ENCODE data around the gene AP1S1. TPM values are rescaled to one million over a fixed set of nuclear protein-coding genes. Genes with fewer than 3 reads are reported as not detected.
A peak's percentile ranks its signal among the peaks of the same experiment; 100 is the strongest.

AP1S1 gene
- total and polyA plus RNA-seq, 2 experiments from 2014 or later: 37.4 to 198 TPM

DNA sequence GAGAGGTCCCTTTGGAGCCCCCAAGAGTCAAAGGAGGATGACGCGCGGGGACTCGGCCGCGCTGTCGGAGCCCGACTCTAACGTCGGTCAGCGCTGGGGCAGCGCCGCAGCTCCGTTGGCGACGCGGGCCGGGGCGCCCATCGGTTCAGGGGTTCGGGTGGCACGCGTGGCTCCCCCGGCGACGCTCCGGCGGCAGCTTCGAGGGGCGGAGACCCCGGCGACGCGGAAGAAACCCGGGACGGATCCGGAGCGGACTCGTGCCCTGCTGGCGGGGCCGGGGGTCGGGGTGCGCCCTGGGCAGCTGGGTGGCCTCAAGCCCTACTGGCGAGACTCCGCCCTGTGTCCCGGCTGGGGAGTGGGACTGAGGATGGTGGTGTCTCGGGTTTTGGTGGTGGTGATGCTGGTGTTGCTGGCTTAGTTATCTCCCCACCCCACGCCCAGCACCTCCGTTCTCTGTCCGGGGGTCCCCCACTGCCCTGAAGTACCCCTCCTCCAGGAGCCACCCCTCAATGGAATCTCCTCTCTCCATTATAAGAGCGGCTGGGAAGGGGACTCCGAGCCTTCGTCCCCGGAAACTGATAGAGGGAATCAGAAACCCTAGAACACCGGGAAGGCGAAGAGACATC lies 26.0 kb downstream of the AP1S1 start, which contains the start of gene NAT16:
Gene NAT16 (minus strand): TSS at position 164 of the 626 bp plus-strand sequence. CDS start 5,486 bp downstream, outside the sequence.
- H3K27me3 ChIP-seq (replicated peaks; ENCODE audit: insufficient read depth): peaks cover 56% of the 10 kb centered on the region
- no peak within 1 kb of the TSS for H3K9ac ChIP-seq
- no peaks in the 10 kb centered on the region for H3K79me2 ChIP-seq (ENCODE audit: insufficient read depth)
- no peaks in the 10 kb centered on the region for H3K4me1 ChIP-seq (ENCODE audit: insufficient read depth)
- no peak within 1 kb of the TSS for H3K4me3 ChIP-seq
- 1 to 11% methylated on average over 27 to 35 of the region's 56 CpGs for WGBS, 2 experiments (ENCODE audit: low coverage in 1 of 2, low lambda C conversion rate in 2 of 2, missing lambda C conversion rate in 2 of 2)
- H3K9me2 ChIP-seq (ENCODE audit: insufficient read depth): no peaks in the 10 kb centered on the region
- no peaks in the 10 kb centered on the region for H3K9me3 ChIP-seq (ENCODE audit: low read depth)
- TF ChIP-seq EZH2phosphoT487 (IDR thresholded peaks at IDR 0.05; ENCODE audit: insufficient read depth, low read depth): 0 out of 2 replicates have a peak, but pooled peaks have one; percentile 25
- TF ChIP-seq EZH2 (IDR thresholded peaks at IDR 0.05; ENCODE audit: insufficient read depth, poor library complexity, severe bottlenecking): peak; percentile 63
- H3K27ac ChIP-seq: no peak within 1 kb of the TSS
- DNase-seq: no peak
- H3K36me3 ChIP-seq (ENCODE audit: low read depth): no peaks in the 10 kb centered on the region
- no peak within 1 kb of the TSS; the same call in 1 of the 2 replicates for H2AFZ ChIP-seq
- peak within 1 kb of the TSS; percentile 57 for H3K4me2 ChIP-seq (ENCODE audit: unreplicated experiment)
- peaks cover 9% of the 10 kb centered on the region; the same call in 1 of the 2 replicates for H3F3A ChIP-seq (ENCODE audit: insufficient read depth)
- H4K20me1 ChIP-seq (ENCODE audit: insufficient read depth): no peaks in the 10 kb centered on the region
- in situ Hi-C loops (cut with MboI): no loop called here

DNA sequence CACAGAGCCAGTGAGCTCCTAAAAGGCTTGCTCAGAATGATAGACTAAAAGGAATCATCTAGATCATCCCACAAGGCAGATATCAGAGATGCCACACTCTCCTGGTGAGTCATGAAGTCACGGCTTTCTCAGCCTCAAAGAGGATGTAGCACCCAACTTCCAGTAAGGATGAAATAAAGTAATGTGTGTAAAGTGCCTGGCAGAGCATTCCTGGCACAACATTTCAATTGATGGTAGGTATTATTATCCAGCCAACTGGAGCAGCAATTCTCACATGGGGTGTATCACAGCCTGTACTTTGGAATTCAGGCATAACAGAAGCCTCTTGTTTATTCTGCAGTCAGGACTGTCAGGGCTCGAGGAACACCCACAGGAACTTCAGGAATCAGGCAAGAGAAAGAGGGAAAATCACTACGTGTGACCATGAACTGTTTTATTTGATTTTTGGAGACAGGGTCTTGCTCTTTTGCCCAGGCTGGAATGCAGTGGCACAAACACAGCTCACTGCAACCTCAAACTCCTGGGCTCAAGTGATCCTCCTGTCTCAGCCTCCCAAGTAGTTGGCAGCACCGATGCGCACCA lies 31.1 kb downstream of the AP1S1 start:
- H3K79me2 ChIP-seq (ENCODE audit: insufficient read depth): no peaks in the 10 kb centered on the region
- in situ Hi-C loops (cut with MboI): no loop called here
- no peaks in the 10 kb centered on the region for H3K4me1 ChIP-seq (ENCODE audit: insufficient read depth)
- peaks cover 13% of the 10 kb centered on the region; the same call in 1 of the 2 replicates for H3F3A ChIP-seq (ENCODE audit: insufficient read depth)
- H3K9ac ChIP-seq: no peak overlapping the region
- no peaks in the 10 kb centered on the region for H3K9me3 ChIP-seq (ENCODE audit: low read depth)
- TF ChIP-seq EZH2 (IDR thresholded peaks at IDR 0.05; ENCODE audit: insufficient read depth, poor library complexity, severe bottlenecking) (no peak), EZH2phosphoT487 (IDR thresholded peaks at IDR 0.05; ENCODE audit: insufficient read depth, low read depth) (no peak)
- H3K4me3 ChIP-seq: no peak overlapping the region
- DNase-seq: peak; percentile 69
- WGBS, 2 experiments (ENCODE audit: low coverage in 1 of 2, low lambda C conversion rate in 2 of 2, missing lambda C conversion rate in 2 of 2): 36 to 39% methylated on average over 5 of the region's 5 CpGs
- no peaks in the 10 kb centered on the region for H4K20me1 ChIP-seq (ENCODE audit: insufficient read depth)
- no peak overlapping the region for H3K27ac ChIP-seq
- peaks cover 7% of the 10 kb centered on the region for H3K27me3 ChIP-seq (replicated peaks; ENCODE audit: insufficient read depth)
- H3K36me3 ChIP-seq (ENCODE audit: low read depth): no peaks in the 10 kb centered on the region
- H3K4me2 ChIP-seq (ENCODE audit: unreplicated experiment): no peak overlapping the region
- H2AFZ ChIP-seq: no peak overlapping the region
- no peaks in the 10 kb centered on the region for H3K9me2 ChIP-seq (ENCODE audit: insufficient read depth)

DNA sequence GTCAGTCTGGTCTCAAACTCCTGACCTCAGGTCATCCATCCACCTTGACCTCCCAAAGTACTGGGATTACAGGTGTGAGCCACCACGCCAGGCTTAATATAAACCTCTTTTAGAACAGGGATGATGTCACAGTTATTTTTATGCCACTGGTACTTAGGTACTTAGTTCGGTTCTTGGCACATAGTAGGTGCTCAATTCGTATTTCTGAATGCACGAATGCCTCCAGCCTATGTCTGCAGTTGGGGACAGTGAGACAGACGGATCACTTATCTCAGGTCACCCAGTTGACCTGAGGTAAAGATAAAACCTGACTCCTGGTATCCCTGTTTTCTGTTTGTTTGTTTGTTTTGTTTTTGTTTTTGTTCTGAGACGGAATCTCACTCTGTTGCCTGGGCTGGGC lies 31.9 kb downstream of the AP1S1 start:
- 62 to 70% methylated on average over 6 of the region's 6 CpGs for WGBS, 2 experiments (ENCODE audit: low coverage in 1 of 2, low lambda C conversion rate in 2 of 2, missing lambda C conversion rate in 2 of 2)
- no peaks in the 10 kb centered on the region for H3K9me3 ChIP-seq (ENCODE audit: low read depth)
- H3K4me3 ChIP-seq: no peak overlapping the region
- H3K9ac ChIP-seq: no peak overlapping the region
- H3K36me3 ChIP-seq (ENCODE audit: low read depth): no peaks in the 10 kb centered on the region
- no peaks in the 10 kb centered on the region for H3K9me2 ChIP-seq (ENCODE audit: insufficient read depth)
- peaks cover 13% of the 10 kb centered on the region; the same call in 1 of the 2 replicates for H3F3A ChIP-seq (ENCODE audit: insufficient read depth)
- H2AFZ ChIP-seq: no peak overlapping the region
- H3K27me3 ChIP-seq (replicated peaks; ENCODE audit: insufficient read depth): no peaks in the 10 kb centered on the region
- in situ Hi-C loops (cut with MboI): no loop called here
- H3K27ac ChIP-seq: no peak overlapping the region
- no peak for DNase-seq
- H4K20me1 ChIP-seq (ENCODE audit: insufficient read depth): no peaks in the 10 kb centered on the region
- no peak overlapping the region for H3K4me2 ChIP-seq (ENCODE audit: unreplicated experiment)
- H3K79me2 ChIP-seq (ENCODE audit: insufficient read depth): no peaks in the 10 kb centered on the region
- TF ChIP-seq EZH2 (IDR thresholded peaks at IDR 0.05; ENCODE audit: insufficient read depth, poor library complexity, severe bottlenecking) (no peak), EZH2phosphoT487 (IDR thresholded peaks at IDR 0.05; ENCODE audit: insufficient read depth, low read depth) (no peak)
- no peaks in the 10 kb centered on the region for H3K4me1 ChIP-seq (ENCODE audit: insufficient read depth)

DNA sequence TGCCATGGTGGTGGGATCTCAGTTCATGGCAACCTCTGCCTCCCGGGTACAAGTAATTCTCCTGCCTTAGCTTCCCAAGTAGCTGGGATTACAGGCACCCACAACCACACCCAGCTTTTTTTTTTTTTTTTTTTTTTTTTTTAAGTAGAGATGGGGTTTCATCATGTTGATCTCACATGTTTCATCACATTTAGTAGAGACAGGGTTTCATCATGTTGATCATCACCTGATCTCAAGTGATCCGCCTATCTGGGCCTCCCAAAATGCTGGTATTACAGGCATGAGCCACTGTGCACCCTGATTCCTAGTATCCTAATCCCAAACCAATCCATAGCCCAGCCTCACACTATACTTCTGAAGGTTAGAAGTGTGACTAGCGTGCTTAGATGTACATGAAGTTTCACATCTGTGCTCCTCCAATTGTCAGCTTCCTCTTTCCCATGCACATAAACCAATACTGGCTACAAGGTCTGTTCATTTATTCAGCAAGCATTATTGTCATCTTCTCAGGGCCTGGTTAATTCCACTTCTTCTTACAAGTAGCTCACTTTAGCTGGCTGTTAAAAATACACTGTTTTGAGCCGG lies 32.7 kb downstream of the AP1S1 start:
- Histone ChIP-seq H3F3A (ENCODE audit: insufficient read depth) (peaks cover 13% of the 10 kb centered on the region; the same call in 1 of the 2 replicates), H2AFZ (no peak overlapping the region), H3K27me3 (replicated peaks; ENCODE audit: insufficient read depth) (no peaks in the 10 kb centered on the region), H3K4me1 (ENCODE audit: insufficient read depth) (no peaks in the 10 kb centered on the region), H3K9me3 (ENCODE audit: low read depth) (no peaks in the 10 kb centered on the region), H4K20me1 (ENCODE audit: insufficient read depth) (no peaks in the 10 kb centered on the region), H3K9ac (no peak overlapping the region), H3K4me3 (no peak overlapping the region), H3K79me2 (ENCODE audit: insufficient read depth) (no peaks in the 10 kb centered on the region), H3K27ac (no peak overlapping the region), H3K4me2 (ENCODE audit: unreplicated experiment) (no peak overlapping the region), H3K36me3 (ENCODE audit: low read depth) (no peaks in the 10 kb centered on the region), H3K9me2 (ENCODE audit: insufficient read depth) (no peaks in the 10 kb centered on the region)
- TF ChIP-seq EZH2phosphoT487 (IDR thresholded peaks at IDR 0.05; ENCODE audit: insufficient read depth, low read depth): no peak
- no peak for TF ChIP-seq EZH2 (IDR thresholded peaks at IDR 0.05; ENCODE audit: insufficient read depth, poor library complexity, severe bottlenecking)
- in situ Hi-C loops (cut with MboI): no loop called here
- WGBS, 2 experiments (ENCODE audit: low coverage in 1 of 2, low lambda C conversion rate in 2 of 2, missing lambda C conversion rate in 2 of 2): 68% methylated on average over 4 of the region's 4 CpGs
- no peak for DNase-seq

All from GM23248 (cell line).